Right atrium auricular region (tissue), 2 donors: ENCODE data around the gene IRAK1. TPM values are rescaled to one million over a fixed set of nuclear protein-coding genes. Genes with fewer than 3 reads are reported as not detected.

Experiments used
- DNase-seq: peaks from one replicate; pipeline ENCODE4 v3.0.0-alpha.2; 2019; ENCODE audit warnings: low spot score
- H3K27ac ChIP-seq, 2 donors: fragments of 200-600 bp; sonication (generic); 1 replicate in 1 of 2; 2 replicates in 1 of 2; pipeline ENCODE4 v1.5.1; 2016 to 2019
- H3K27me3 ChIP-seq, 2 donors: fragments of 200-600 bp; sonication (generic); one replicate each; pipeline versions ENCODE4 v1.5.1 to v1.6.0; 2017 to 2019
- H3K36me3 ChIP-seq: fragments of 200-600 bp; sonication (generic); one replicate; pipeline ENCODE4 v1.5.1; 2016
- H3K4me1 ChIP-seq, 2 donors: fragments of 200-600 bp; sonication (generic); one replicate each; pipeline versions ENCODE4 v1.5.1 to v1.6.0; 2017 to 2019
- H3K4me3 ChIP-seq, 2 donors: fragments of 200-600 bp; sonication (generic); 1 replicate in 1 of 2; 2 replicates in 1 of 2; pipeline ENCODE4 v1.5.1; 2017 to 2019; ENCODE audit warnings: mild to moderate bottlenecking in 1 of 2, moderate library complexity in 1 of 2
- H3K9me3 ChIP-seq, 2 donors: fragments of 200-600 bp; sonication (generic); one replicate each; pipeline ENCODE4 v1.5.1; 2019
- total RNA-seq, 2 donors: library from RNA; depleted of rRNA; stranded (reverse); fragments of >200 nt; gene quantifications; one replicate each; pipeline ENCODE4 v1.1.0, GENCODE V29; 2016
- TF ChIP-seq, protein P1 (sequence below), 2 donors: fragments of 200-600 bp; sonication (generic); IDR thresholded peaks; one replicate each; pipeline ENCODE4 v1.5.1; 2019; ENCODE audit warnings: antibody characterized with exemption in 2 of 2

The IRAK1 gene
- total RNA-seq, 2 donors from 2014 or later = 27.5 to 37.1 TPM

DNA sequence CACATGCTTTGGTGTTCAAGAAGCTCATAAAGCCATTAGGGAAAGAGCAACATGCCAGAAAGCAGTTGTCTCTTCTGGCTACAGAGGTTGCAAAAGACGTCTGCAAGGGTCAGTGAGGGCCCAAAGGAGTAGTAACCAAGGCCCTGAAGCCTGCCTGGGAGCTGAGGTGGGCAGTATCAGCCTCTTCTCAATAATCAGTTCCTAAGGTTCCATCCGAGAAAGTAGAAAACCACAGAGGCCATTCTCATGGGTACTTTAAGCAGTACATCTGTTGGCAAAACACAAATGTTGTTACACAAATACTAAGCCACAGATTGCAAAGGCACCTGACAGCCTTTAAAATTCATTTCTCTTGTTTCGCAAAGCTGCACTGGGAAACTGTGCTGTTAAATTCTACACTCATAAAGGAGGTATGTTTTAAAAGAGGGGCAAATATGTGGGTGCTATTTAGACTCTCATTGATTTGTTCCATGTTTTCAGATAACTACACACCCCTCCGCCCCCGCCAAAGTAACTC, 40.1 kb upstream of the IRAK1 start:
- H3K4me3 ChIP-seq = no peak overlapping the region
- no peaks in the 10 kb centered on the region for H3K36me3 ChIP-seq
- no peaks in the 10 kb centered on the region for H3K9me3 ChIP-seq
- TF ChIP-seq, protein P1, sequence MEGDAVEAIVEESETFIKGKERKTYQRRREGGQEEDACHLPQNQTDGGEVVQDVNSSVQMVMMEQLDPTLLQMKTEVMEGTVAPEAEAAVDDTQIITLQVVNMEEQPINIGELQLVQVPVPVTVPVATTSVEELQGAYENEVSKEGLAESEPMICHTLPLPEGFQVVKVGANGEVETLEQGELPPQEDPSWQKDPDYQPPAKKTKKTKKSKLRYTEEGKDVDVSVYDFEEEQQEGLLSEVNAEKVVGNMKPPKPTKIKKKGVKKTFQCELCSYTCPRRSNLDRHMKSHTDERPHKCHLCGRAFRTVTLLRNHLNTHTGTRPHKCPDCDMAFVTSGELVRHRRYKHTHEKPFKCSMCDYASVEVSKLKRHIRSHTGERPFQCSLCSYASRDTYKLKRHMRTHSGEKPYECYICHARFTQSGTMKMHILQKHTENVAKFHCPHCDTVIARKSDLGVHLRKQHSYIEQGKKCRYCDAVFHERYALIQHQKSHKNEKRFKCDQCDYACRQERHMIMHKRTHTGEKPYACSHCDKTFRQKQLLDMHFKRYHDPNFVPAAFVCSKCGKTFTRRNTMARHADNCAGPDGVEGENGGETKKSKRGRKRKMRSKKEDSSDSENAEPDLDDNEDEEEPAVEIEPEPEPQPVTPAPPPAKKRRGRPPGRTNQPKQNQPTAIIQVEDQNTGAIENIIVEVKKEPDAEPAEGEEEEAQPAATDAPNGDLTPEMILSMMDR (IDR thresholded peaks at IDR 0.05) = no peak
- H3K27me3 ChIP-seq = no peaks in the 10 kb centered on the region
- H3K4me1 ChIP-seq = peaks cover 0 to 69% of the 10 kb centered on the region in 2 donors
- no peak overlapping the region for H3K27ac ChIP-seq
- DNase-seq = no peak

DNA sequence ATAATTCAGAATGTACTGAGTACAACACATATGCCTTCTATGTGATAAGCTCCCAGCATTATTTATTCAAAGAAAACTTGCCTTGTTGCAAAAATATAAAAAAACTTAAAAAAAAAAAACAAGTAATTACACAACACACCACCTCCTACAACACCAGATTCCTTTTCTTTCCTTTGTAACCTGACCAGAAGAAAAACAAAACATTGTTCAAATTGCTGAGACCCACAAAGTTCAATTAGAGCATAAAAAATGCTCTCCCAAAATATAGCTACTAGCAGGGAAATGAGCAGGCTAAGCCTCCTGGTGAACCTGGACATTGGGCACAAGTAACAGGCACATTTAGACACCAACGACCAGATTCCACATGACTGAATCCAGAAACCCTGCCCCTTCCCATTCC, 39.5 kb upstream of the IRAK1 start:
- Histone ChIP-seq H3K27ac (no peak overlapping the region), H3K36me3 (no peaks in the 10 kb centered on the region), H3K27me3 (no peaks in the 10 kb centered on the region), H3K9me3 (no peaks in the 10 kb centered on the region), H3K4me1 (peaks cover 0 to 63% of the 10 kb centered on the region in 2 donors), H3K4me3 (no peak overlapping the region)
- DNase-seq = no peak
- TF ChIP-seq, protein P1 (IDR thresholded peaks at IDR 0.05) = no peak

DNA sequence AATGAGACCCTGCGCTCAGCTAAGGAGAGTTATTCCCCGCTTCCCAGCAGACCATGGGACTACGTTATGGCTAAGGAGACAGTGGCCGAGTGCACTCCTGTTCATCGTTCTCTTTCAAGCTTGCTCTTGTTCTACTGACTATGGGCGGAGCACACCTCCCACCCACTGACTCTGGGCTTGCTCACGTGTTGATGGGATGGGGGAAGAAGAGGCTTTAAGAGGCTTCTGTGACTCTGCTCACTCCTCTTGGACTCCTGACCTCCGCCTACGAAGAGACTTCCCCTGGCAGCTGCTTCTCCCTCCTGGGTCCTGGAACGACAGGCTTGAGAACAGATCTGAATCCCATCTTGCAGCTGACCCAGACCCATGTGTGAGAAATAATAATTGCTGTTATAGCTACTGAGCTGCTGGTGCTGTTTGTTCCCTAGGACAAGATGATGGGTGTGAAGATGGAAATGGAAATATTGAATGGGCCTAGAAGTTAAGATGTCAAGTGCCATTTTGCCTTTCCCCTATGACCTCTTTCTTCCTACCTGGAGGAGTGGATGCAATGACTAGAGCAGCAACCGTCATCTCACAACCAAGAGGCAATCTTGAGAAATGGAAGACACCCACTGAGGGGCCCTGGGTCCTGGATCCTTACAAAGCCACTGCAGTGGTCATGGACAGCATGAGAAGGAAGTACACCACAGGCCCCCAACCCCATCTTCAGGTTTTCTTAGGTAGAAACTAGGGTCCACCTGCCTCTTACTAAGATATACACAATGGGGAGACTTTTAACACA, 38.7 kb upstream of the IRAK1 start:
- H3K4me1 ChIP-seq = peaks cover 0 to 56% of the 10 kb centered on the region in 2 donors
- no peak for DNase-seq
- TF ChIP-seq, protein P1 (IDR thresholded peaks at IDR 0.05) = no peak
- H3K36me3 ChIP-seq = no peaks in the 10 kb centered on the region
- H3K4me3 ChIP-seq = no peak overlapping the region
- H3K27ac ChIP-seq = no peak overlapping the region
- H3K9me3 ChIP-seq = no peaks in the 10 kb centered on the region
- no peaks in the 10 kb centered on the region for H3K27me3 ChIP-seq

DNA sequence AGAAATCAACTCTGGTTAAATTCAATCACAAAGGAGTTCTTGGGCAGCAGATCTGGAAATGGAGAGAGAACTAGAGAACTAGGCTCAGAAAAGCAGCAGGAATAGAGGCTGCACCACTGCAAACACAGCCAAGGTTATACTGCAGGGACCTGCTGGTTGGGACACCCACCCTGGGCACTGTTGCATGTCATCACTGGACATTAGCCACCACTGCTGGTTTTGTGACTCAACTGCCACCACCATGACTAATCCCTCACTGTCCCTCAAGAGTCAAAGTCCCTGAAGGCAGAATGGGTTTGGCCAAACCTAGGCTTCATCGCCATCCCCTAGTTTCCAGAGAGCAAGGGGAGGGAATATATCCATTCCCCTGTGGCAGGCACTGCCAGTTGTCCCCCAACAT, 38.1 kb upstream of the IRAK1 start:
- Histone ChIP-seq H3K4me3 (no peak overlapping the region), H3K36me3 (no peaks in the 10 kb centered on the region), H3K4me1 (peaks cover 0 to 53% of the 10 kb centered on the region in 2 donors), H3K27ac (no peak overlapping the region), H3K27me3 (no peaks in the 10 kb centered on the region), H3K9me3 (no peaks in the 10 kb centered on the region)
- no peak for DNase-seq
- TF ChIP-seq, protein P1 (IDR thresholded peaks at IDR 0.05) = no peak

DNA sequence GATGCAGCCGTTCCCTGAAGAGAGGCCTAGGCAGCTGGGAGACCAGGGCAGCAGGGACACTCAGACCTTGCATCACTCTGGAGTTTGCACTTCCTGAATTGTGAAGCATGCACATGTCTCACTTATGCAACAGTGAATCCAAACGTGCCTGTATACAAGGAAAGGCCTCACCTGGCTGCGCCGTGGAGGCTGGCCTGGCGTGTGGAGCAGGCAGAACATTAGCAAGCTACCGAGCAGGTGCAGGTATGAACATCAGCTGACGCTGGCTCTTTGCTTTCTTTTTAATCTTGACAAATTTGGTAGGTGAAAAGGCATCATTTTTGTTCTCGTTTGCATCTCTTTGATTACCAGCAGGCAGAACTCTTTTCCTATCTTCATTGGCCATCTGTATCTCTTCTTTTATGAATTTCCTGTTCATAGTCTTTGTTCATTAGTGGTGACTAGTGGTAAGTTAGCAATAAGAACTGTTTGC, 37.1 kb upstream of the IRAK1 start:
- DNase-seq = no peak
- TF ChIP-seq, protein P1 (IDR thresholded peaks at IDR 0.05) = no peak
- H3K4me3 ChIP-seq = no peak overlapping the region
- H3K4me1 ChIP-seq = peaks cover 0 to 44% of the 10 kb centered on the region in 2 donors
- no peaks in the 10 kb centered on the region for H3K36me3 ChIP-seq
- H3K9me3 ChIP-seq = no peaks in the 10 kb centered on the region
- H3K27me3 ChIP-seq = no peaks in the 10 kb centered on the region
- no peak overlapping the region for H3K27ac ChIP-seq
